Activated T-cell treated with anti-CD3 and anti-CD28 coated beads for 4 hours (primary cell): ENCODE data around the gene GSK3A.
"Not testable (repeated sequence)": the region's sequence is repeated elsewhere in the genome, so short reads cannot be mapped to it uniquely, and the experiment has no call there.

Experiments
- DNase-seq: peaks from one replicate; pipeline ENCODE4 v3.0.0-alpha.2; 2020

Gene GSK3A

GRCh38 chr19:42267644-42268141 lies 25.3 kb upstream of the GSK3A start:
- no peak for DNase-seq

- not testable (repeated sequence) for DNase-seq
Observed at GRCh38 chr19:42266928-42267603, 24.7 kb upstream of the GSK3A start.

GRCh38 chr19:42266105-42266504 lies 23.7 kb upstream of the GSK3A start:
- not testable (repeated sequence) for DNase-seq

GRCh38 chr19:42261763-42262162 lies 19.4 kb upstream of the GSK3A start:
- no peak for DNase-seq

GRCh38 chr19:42257842-42258241 lies 15.4 kb upstream of the GSK3A start:
- DNase-seq = not testable (repeated sequence)

GRCh38 chr19:42255766-42256745 lies 13.7 kb upstream of the GSK3A start:
- DNase-seq = no peak

- peak; percentile 89 for DNase-seq
Observed at GRCh38 chr19:42254850-42255765, 12.7 kb upstream of the GSK3A start, which contains the start of gene ERF. ERF (minus strand) TSS chr19:42255128; CDS start chr19:42254999, 129 bp downstream.

- DNase-seq = peak; percentile 69
Observed at GRCh38 chr19:42254089-42254849, 11.9 kb upstream of the GSK3A start.

- peak; percentile 50 for DNase-seq
Observed at GRCh38 chr19:42253245-42254088, 11.1 kb upstream of the GSK3A start.

GRCh38 chr19:42252365-42253244 lies 10.2 kb upstream of the GSK3A start:
- no peak for DNase-seq

- DNase-seq = no peak
Observed at GRCh38 chr19:42251572-42252358, 9.4 kb upstream of the GSK3A start.

- no peak for DNase-seq
Observed at GRCh38 chr19:42250666-42251531, 8.5 kb upstream of the GSK3A start.

GRCh38 chr19:42250183-42250665 lies 7.8 kb upstream of the GSK3A start:
- DNase-seq = no peak

GRCh38 chr19:42249769-42250168 lies 7.4 kb upstream of the GSK3A start:
- no peak for DNase-seq

- no peak for DNase-seq
Observed at GRCh38 chr19:42249149-42249750, 6.8 kb upstream of the GSK3A start.

- no peak for DNase-seq
Observed at GRCh38 chr19:42248270-42249148, 6.1 kb upstream of the GSK3A start.
